GM21381 (cell line): ENCODE data around the gene USP3.
A peak's percentile ranks its signal among the peaks of the same experiment; 100 is the strongest.

ENCODE experiments used
- ATAC-seq: cut with Tn5 transposase; IDR thresholded peaks from one replicate; pipeline ENCODE4 v1.9.1; 2021; ENCODE audit warnings: mild to moderate bottlenecking, moderate library complexity; ENCODE audit not compliant: unreplicated experiment

Gene USP3

GRCh38 chr15:63495780-63496488 lies 8.5 kb upstream of the USP3 start:
- ATAC-seq: no peak

DNA sequence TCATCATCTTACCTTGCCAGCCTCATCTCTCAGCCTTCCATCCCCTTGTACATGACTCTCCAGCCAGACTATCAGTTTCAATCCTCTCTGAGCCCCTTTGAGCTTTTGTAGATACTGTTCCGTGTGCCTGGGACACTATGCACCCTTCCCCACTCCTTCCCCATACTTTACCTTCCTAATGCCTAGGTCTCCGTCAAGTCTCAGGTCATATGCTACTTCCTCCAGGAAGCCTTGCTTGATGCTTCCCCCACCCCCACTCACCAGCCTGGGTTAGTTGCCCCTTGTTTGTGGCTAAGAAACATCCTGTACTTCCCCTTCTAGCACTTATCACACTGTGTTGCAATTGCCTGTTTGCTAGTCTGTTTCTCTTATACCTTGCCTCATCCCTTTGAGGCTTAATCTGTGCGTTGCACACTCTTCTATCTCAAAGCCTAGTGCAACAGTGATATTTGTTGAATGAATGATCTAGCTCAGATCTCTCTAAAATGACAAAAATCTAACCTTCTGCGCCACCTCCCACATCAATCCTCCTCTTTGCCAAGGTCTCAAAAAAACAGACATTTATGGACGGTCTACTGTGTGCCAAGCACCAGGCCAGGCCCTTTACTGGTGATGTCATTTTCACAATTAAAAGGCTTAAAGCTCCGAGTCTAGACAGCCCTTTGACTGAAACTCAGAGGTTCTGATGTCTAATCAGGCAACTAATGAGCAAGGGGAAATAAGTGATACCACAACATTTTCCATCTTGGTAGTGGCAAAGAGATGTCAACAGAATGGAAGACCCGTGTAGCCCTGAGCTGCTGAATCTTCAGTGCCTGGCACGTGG lies 6.5 kb upstream of the USP3 start:
- ATAC-seq: no peak

GRCh38 chr15:63499175-63499549 lies 5.2 kb upstream of the USP3 start:
- no peak for ATAC-seq

DNA sequence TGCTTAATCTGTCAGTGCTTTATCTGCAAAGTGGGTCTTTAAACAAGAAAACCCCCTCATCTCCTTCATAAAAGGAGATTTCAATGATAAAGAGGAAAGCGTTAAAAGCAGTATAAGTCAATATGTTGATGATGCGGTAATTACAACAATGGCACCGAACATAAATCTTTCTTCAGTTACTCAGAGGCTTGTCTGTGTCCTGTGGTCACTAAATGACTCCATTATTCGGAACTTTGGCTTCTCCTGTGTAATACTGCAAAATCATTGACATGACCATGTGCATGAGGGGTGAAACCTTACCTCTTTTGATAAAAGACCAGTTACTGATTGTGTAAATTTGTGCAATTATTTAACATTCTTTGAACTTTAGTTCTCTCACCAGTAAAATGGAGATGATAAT lies 4.8 kb upstream of the USP3 start:
- no peak for ATAC-seq

DNA sequence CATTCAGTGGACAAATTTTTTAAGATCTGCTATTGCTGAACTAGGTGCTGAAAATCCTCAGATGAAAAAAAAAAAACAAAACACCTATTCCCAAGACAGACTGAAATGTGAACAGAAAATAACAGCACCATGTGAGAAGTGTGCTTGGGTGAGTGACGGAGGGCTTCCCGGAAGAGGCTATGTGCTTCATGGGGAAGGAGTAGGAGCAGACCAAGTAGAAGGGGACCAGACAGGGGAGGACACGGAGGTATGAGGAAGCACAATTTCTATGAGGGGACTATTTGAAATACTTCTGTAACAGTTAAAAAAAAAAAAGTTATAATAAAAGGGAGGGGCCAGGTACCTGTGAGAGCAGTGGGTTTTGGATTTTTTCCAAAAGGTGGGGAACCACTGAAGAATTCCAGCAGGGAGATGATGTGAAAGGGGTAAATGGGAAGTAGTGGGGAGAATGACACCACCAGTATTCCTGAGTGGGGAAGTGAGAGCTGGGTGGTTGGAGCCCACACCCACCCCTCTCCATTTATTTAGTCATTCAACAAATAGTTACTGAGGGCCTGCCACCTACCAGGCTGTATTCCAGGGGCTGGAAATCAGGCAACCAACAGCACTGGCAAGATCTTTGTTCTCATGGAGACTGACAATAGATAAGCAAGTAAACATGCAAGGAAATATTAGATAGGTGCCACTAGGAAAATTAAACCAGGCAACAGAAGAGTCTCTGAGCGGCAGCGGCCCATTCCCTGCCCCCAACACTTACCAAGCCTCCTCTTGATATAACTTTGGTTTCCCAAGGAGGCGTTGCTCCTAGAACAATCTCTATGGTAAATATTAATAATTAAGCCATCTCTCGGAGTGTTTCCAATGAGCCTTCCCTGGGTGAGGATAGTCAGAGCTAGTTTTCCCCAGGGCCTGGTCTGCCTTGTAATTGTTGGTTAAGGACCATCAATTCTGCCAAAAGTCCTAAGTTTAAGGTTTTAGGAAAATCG lies 3.8 kb upstream of the USP3 start:
- no peak for ATAC-seq

GRCh38 chr15:63501256-63502089 lies 2.9 kb upstream of the USP3 start:
- no peak for ATAC-seq

- no peak for ATAC-seq
Observed at GRCh38 chr15:63502137-63502766, 2.1 kb upstream of the USP3 start.

GRCh38 chr15:63502843-63503738 lies 1.3 kb upstream of the USP3 start:
- peak; percentile 42 for ATAC-seq

- peak; percentile 19 for ATAC-seq
Observed at GRCh38 chr15:63503739-63504246, 600 bp upstream of the USP3 start.

DNA sequence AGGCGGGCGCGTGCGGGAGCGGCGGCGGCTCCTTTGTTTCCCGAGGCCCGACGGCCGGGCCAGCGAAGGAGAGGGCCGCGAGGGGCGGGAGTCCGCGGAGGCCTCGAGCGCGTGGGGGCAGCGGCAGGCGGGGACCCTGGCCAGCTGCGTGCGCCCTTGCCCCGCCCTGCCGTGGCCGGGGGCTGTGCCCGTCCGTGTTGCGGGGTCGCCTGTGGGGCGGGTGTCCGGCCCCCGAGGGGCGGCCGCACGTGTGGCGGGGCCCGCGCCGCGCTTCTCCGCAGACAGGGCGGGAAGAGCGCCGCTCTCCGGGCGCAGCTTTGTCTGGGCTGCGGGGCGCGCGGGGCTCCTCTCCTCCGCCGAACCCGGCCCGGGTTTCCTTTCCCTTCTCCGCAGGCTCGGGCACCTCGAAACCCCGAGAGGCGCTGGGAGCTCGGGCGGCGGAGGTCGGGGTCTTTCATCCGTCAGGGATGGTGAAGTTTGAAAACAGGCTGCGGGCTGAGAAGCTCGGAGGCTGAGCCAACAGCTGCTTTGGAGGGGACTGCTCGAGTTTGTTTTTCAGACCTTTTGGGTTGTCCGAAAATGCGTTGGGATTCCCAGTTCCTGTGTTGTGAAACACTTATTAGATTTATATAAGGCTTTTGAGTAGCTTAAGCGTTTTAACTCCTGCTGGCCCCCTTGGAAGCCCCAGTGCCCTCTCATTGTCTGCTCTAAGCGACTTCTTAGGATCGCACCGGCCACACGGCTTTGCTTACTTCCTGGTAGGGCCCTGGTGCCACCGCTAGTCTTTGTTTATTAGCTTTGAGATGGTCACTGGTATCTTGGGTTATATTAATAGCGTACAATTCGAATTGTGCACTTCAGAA lies 817 bp downstream of the USP3 start:
- ATAC-seq: peak; percentile 5

DNA sequence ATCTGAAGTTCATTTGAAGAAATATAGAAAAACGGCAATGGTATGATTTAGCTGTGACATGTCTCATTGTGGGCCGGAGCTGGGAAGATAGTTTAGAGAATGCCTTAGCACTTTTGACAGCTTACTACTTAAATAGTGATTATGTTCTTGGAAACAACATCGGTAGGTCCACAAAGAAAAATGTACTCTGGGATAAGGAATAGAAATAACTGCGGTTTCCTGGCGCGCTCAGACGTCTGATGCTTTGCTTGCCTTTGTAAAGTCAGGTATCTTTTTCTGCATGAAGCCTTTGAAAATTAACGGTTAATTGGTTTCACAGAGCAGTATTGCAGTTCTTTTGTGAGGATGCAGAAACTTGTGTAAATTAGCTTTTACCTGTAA lies 1.4 kb downstream of the USP3 start:
- ATAC-seq: no peak

- no peak for ATAC-seq
Observed at GRCh38 chr15:63506537-63507035, 2.2 kb downstream of the USP3 start.

GRCh38 chr15:63507878-63508818 lies 3.8 kb downstream of the USP3 start:
- ATAC-seq: no peak

DNA sequence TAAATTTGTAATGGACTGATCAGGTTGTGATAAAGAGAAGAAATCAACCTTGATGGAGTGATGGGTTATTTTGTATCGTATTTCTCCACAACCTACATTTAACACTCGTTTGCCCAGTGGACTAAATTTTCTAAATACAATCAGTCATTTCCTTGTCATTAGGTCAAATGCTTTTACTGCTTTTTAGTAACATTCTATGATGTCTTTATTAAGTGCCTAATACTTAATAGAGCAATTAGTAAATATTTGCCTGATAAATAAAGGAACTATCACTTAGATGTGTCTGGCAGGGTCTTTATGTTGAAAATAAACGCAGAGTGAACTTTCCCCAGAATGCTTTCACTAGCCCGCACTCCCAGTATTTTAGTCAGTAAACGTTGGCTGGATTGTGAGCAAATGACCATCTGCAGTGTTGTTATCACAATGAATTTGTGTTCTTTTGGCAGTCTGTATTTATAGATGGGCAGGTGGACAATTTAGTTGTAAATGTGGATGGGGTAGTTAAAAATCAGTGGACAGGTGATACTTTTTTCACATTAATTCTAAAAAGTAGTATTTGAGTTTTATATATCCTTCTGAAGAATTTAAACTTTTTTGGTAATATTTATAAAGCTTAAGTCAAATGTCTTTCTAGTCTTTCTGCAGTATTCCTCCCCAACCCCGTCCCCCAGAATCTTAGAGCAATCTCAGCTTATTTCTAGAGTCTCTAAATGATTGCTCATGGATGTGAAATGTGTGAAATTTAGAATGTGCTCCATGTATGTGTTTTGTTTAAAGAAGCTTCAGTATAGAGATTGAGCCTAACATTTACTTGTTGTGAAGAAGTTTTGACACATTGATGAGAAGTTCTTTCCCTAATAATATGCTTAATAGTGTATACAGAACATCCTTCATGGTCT lies 4.9 kb downstream of the USP3 start:
- no peak for ATAC-seq
